MM.1S (cell line): ENCODE data around the gene RPTOR.

Source experiments
- DNase-seq: peaks from one replicate; pipeline ENCODE4 v3.0.0-alpha.2; 2015
- H2AFZ ChIP-seq: fragments of 300-600 bp; sonication (generic); 2 replicates; pipeline ENCODE4 v1.6.0; 2016; ENCODE audit warnings: antibody characterized with exemption, low read length
- H3F3A ChIP-seq: fragments of 300-600 bp; sonication (generic); 2 replicates; pipeline ENCODE4 v1.6.1; 2016; ENCODE audit warnings: mild to moderate bottlenecking, antibody characterized with exemption, low read length, moderate library complexity, mixed read lengths; ENCODE audit not compliant: insufficient read depth
- H3K27ac ChIP-seq: fragments of 300-600 bp; sonication (generic); 2 replicates; pipeline ENCODE4 v1.5.1; 2016; ENCODE audit warnings: mild to moderate bottlenecking, low read length
- H3K27me3 ChIP-seq: fragments of 300-600 bp; sonication (generic); replicated peaks from 2 replicates; pipeline ENCODE4 v1.6.0; 2016; ENCODE audit warnings: low read length; ENCODE audit not compliant: insufficient read depth
- H3K36me3 ChIP-seq: fragments of 300-600 bp; sonication (generic); replicated peaks from 2 replicates; pipeline ENCODE4 v1.6.1; 2016; ENCODE audit warnings: mild to moderate bottlenecking, low read length, mixed read lengths; ENCODE audit not compliant: insufficient read depth
- H3K4me1 ChIP-seq: fragments of 300-600 bp; sonication (generic); 2 replicates; pipeline ENCODE4 v1.6.1; 2016; ENCODE audit warnings: low read length, mixed read lengths
- H3K4me2 ChIP-seq: fragments of 300-600 bp; sonication (generic); 2 replicates; pipeline ENCODE4 v1.6.0; 2016; ENCODE audit warnings: low read depth, low read length
- H3K4me3 ChIP-seq: fragments of 300-600 bp; sonication (generic); 2 replicates; pipeline ENCODE4 v1.5.1; 2016; ENCODE audit warnings: low read length, mixed read lengths
- H3K79me2 ChIP-seq: fragments of 300-600 bp; sonication (generic); 2 replicates; pipeline ENCODE4 v1.6.1; 2016; ENCODE audit warnings: mixed run types, low read length, mixed read lengths
- H3K9ac ChIP-seq: fragments of 300-600 bp; sonication (generic); 2 replicates; pipeline ENCODE4 v1.6.1; 2016; ENCODE audit warnings: low read length, mixed read lengths
- H3K9me2 ChIP-seq: fragments of 300-600 bp; sonication (generic); replicated peaks from 2 replicates; pipeline ENCODE4 v1.6.1; 2016; ENCODE audit warnings: mild to moderate bottlenecking, low read length, mixed read lengths; ENCODE audit not compliant: insufficient read depth
- H3K9me3 ChIP-seq: fragments of 300-600 bp; sonication (generic); replicated peaks from 2 replicates; pipeline ENCODE4 v1.6.1; 2016; ENCODE audit warnings: mild to moderate bottlenecking, low read length, mixed read lengths; ENCODE audit not compliant: insufficient read depth
- H4K20me1 ChIP-seq: fragments of 300-600 bp; sonication (generic); 2 replicates; pipeline ENCODE4 v1.6.1; 2016; ENCODE audit warnings: mild to moderate bottlenecking, low read length, moderate library complexity, mixed read lengths; ENCODE audit not compliant: insufficient read depth
- CTCF ChIP-seq: fragments of 300-600 bp; sonication (generic); IDR thresholded peaks from 2 replicates; pipeline ENCODE4 v1.5.1; 2016; ENCODE audit warnings: antibody characterized with exemption, low read length, mixed read lengths
- EZH2 ChIP-seq: fragments of 300-600 bp; sonication (generic); optimal IDR thresholded peaks from 2 replicates; pipeline ENCODE3; 2017; ENCODE audit warnings: low read depth, mild to moderate bottlenecking, antibody characterized with exemption, low read length, mixed read lengths
- EZH2phosphoT487 ChIP-seq: fragments of 300-600 bp; sonication (generic); IDR thresholded peaks from 2 replicates; pipeline ENCODE4 v1.6.1; 2018; ENCODE audit warnings: antibody characterized with exemption, low read length

Gene RPTOR

DNA sequence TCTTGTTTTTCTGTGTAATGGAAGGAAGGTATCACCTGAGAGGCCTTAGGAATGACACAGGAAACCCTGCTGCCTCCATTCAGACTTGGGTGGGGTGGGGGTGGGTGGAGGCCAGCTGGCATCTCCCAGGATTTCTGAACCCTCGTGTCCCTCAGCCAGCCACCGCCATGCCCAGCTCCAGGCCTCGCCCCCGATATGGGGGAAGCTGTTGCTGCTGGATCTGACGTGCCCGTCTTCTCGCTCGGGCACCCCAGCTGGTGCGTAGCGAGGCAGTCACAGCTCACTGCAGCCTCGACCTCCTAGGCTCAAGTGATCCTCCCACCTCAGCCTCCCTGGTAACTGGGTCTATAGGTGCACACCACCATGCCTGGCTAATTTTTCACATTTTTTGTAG is 227.0 kb downstream of the RPTOR start:
- Histone ChIP-seq H3K9ac (no peak overlapping the region), H4K20me1 (no peaks in the 10 kb centered on the region), H2AFZ (no peak overlapping the region), H3K9me3 (no peaks in the 10 kb centered on the region), H3K4me3 (no peak overlapping the region), H3K79me2 (no peaks in the 10 kb centered on the region), H3K27ac (no peak overlapping the region), H3K4me2 (no peak overlapping the region), H3K27me3 (no peaks in the 10 kb centered on the region), H3K36me3 (no peaks in the 10 kb centered on the region), H3K9me2 (no peaks in the 10 kb centered on the region), H3F3A (no peaks in the 10 kb centered on the region), H3K4me1 (no peaks in the 10 kb centered on the region)
- DNase-seq, result no peak
- TF ChIP-seq EZH2 (no peak), EZH2phosphoT487 (no peak), CTCF (no peak)

DNA sequence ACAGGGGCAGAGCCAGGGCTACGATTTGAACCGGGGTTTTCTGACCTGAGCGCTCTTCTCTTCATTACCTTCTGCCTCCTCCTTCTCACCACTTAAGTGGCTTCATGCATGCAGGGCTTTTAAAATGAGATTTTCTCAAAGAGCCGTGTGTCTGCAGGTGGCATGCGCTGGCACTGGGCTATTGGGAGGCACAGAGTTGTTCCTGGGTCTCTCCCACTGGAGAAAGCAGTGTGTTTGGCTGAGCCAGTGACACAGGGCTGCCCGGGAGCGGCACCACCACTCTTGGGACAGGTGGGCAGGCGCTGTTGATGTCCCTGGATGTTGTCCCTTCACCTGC is 228.2 kb downstream of the RPTOR start:
- Histone ChIP-seq H3K27me3 (no peaks in the 10 kb centered on the region), H3K9me2 (no peaks in the 10 kb centered on the region), H3K27ac (no peak overlapping the region), H3K4me2 (no peak overlapping the region), H2AFZ (no peak overlapping the region), H3K4me1 (no peaks in the 10 kb centered on the region), H3K4me3 (no peak overlapping the region), H3K9ac (no peak overlapping the region), H4K20me1 (no peaks in the 10 kb centered on the region), H3K36me3 (no peaks in the 10 kb centered on the region), H3K79me2 (no peaks in the 10 kb centered on the region), H3F3A (no peaks in the 10 kb centered on the region), H3K9me3 (no peaks in the 10 kb centered on the region)
- DNase-seq, result no peak
- TF ChIP-seq EZH2phosphoT487 (no peak), EZH2 (no peak), CTCF (no peak)

DNA sequence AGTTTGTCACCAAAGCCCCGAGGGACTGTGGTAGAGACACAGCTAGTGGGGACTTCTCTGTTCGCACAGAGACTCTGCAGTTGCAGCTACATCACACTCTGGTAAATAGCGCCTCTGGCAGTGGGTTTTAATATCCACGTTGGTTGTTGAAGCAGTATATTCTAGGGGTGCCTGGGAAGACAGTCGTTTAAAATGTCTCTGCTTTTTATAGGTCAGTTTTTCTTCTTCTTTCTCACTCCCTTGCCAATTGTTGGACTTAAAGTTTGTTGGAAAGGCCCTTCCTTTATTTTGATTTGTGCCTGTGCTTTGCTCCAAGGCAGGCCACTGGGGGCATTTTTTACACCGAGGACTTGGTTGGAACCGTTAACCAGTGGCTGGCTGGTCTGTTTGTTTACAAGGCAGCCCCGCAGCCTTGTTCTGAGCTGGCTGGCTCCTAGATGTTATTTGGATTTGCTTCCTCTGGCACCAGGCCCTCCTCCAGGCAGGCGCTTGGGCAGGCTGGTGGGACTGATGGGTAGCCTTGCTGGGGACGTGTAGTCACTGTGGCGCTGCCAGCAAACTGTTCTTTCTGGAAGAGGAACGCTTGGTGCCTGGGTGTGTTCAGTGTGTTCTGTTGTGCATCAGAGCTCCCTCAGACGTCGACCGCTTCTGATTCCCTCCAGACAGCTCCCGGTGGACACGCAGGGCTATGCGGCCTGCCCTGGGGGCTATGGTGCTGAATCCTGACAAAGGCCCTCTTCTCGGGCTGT is 228.8 kb downstream of the RPTOR start:
- no peaks in the 10 kb centered on the region for H3K27me3 ChIP-seq
- H3K9me3 ChIP-seq, result no peaks in the 10 kb centered on the region
- H3K4me1 ChIP-seq, result no peaks in the 10 kb centered on the region
- no peak for DNase-seq
- H3K4me3 ChIP-seq, result no peak overlapping the region
- H2AFZ ChIP-seq, result no peak overlapping the region
- H3F3A ChIP-seq, result no peaks in the 10 kb centered on the region
- no peaks in the 10 kb centered on the region for H3K79me2 ChIP-seq
- no peak overlapping the region for H3K27ac ChIP-seq
- H4K20me1 ChIP-seq, result no peaks in the 10 kb centered on the region
- no peaks in the 10 kb centered on the region for H3K9me2 ChIP-seq
- no peak overlapping the region for H3K9ac ChIP-seq
- no peak for TF ChIP-seq EZH2phosphoT487
- no peak for TF ChIP-seq EZH2
- no peaks in the 10 kb centered on the region for H3K36me3 ChIP-seq
- H3K4me2 ChIP-seq, result no peak overlapping the region

DNA sequence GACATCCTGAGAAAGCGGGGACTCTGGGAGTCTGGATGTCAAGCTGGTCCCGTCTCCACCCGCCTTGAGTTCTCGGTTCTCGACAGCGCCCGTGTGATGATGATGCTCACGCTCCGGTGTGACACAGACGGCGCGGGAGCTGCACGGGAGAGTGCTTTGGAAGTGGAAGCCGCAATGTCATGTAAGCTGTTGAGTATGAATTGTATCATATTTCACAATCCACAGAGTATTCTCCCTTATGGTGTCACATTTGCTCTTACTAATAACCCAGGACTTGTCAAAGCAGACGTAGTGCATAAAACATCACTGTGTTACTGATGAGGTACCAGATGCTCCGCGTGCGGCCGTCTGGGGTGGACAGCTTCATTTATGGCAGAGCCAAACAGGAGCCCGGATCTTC is 229.5 kb downstream of the RPTOR start:
- no peaks in the 10 kb centered on the region for H3K4me1 ChIP-seq
- no peaks in the 10 kb centered on the region for H3K9me3 ChIP-seq
- DNase-seq, result no peak
- H3K79me2 ChIP-seq, result no peaks in the 10 kb centered on the region
- H2AFZ ChIP-seq, result no peak overlapping the region
- H3K4me3 ChIP-seq, result no peak overlapping the region
- no peaks in the 10 kb centered on the region for H4K20me1 ChIP-seq
- H3K9me2 ChIP-seq, result no peaks in the 10 kb centered on the region
- TF ChIP-seq CTCF (no peak), EZH2 (no peak), EZH2phosphoT487 (no peak)
- no peaks in the 10 kb centered on the region for H3F3A ChIP-seq
- no peak overlapping the region for H3K27ac ChIP-seq
- H3K36me3 ChIP-seq, result no peaks in the 10 kb centered on the region
- H3K4me2 ChIP-seq, result no peak overlapping the region
- no peaks in the 10 kb centered on the region for H3K27me3 ChIP-seq
- no peak overlapping the region for H3K9ac ChIP-seq
